SKM-1 treated with dmso at 0.1 percent for 144 hours (cell line): ENCODE data around the gene ADGRL3.
A peak's percentile ranks its signal among the peaks of the same experiment; 100 is the strongest.

Experiments
- DNase-seq: peaks from one replicate; lab custom pipeline; 2025; ENCODE audit not compliant: unreplicated experiment; lab: John Stamatoyannopoulos, UW

Gene ADGRL3

GRCh38 chr4:61200187-61200915 is at the start of gene ADGRL3:
Gene ADGRL3, plus strand, starts transcription at chr4:61200326.
- no peak for DNase-seq

- DNase-seq: no peak
These were observed 47.7 kb upstream of the ADGRL3 start for GRCh38 chr4:61152433-61152832.

DNA sequence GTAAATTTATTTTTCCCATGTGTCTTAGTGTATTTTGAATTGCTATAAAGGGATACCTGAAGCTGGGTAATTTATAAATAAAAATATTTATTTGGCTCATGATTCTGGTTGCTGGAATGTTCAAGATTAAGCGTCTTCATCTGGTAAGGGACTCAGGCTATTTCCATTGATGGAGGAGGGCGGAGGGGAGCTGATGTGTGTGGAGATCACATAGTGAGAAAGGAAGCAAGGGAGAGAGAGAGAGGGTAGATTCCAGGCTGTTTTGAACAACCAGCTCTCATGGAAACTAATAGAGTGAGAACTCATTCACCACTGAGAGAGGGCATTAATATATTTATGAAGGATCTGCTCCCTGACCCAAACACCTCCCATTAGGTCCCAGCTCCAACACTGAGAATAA is 39.6 kb upstream of the ADGRL3 start:
- no peak for DNase-seq

DNA sequence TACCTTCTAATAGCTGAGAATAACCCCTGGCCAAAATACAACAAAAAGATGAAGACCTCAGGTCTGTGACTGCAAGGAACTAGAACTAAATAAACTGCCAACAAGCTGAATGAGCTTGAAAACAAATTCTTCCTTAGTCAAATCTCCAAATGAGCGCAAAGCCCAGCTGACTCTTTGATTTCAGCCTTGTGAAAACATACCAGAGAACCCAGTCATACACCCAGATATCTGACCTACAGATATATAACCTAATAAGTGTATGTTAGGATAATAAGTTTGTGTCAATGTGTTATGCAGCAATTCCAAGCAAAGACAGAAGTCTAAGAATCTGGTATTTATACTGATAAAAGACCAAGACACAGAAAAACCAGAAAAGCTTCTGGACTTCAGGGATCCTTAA is 38.0 kb upstream of the ADGRL3 start:
- no peak for DNase-seq

- DNase-seq: no peak
These were observed 26.3 kb upstream of the ADGRL3 start for GRCh38 chr4:61173799-61174198.

DNA sequence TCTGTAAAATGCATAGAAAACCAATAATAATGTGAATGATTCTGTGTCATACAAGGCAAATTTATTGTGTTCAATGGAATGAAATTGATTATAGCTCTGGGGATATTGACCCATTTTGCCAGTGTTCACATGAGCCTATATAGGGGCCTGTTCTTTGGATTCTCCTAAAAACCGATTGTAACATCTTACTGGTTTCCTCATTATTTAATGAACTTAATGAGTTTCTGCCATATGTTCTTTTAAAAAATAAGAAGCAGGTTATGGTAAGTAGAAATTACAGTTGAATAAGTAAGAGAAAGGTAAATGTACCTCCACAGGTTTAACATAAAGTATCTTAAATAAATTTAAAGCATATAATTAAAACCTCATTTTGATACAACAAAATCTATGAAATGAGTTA is 24.6 kb upstream of the ADGRL3 start:
- no peak for DNase-seq

DNA sequence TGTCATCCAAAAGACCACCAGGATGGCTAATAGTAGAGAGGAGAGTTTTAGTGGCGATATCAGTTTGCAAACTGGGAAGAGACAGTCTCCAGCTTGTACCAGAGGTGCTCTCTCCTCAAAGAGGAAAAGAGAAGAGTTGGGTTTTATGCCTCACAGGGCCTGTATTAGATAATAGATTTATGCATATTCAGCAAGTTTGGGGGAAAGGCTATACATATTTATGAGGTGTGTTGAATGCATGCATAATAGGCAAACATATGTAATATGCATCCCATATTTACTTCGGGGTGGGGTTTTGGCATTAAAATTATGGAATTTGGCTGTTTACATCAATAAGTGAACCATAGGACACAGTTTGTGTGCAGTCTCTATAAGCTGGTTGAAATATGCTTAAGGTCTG is 22.8 kb upstream of the ADGRL3 start:
- no peak for DNase-seq

DNA sequence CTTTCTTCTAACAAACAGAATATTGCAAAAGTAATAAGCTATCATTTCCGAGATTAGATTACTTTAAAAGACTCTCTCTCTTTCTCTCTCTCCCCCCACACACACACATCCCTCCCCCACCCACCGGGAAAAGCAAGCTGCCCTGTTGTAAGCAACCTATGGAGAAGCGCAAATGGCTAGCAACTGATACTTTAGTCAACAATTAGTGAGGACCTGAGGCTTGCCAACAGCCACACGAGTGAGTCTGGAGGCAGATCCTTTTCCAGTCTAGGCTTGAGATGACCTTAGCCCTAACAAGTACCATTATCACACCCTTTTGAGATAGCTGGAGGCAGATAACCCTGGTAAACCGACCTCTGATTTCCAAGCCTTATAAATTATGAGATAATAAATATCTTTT is 19.7 kb upstream of the ADGRL3 start:
- DNase-seq: no peak

GRCh38 chr4:61182915-61183314 is 17.2 kb upstream of the ADGRL3 start:
- peak; percentile 24 for DNase-seq

DNA sequence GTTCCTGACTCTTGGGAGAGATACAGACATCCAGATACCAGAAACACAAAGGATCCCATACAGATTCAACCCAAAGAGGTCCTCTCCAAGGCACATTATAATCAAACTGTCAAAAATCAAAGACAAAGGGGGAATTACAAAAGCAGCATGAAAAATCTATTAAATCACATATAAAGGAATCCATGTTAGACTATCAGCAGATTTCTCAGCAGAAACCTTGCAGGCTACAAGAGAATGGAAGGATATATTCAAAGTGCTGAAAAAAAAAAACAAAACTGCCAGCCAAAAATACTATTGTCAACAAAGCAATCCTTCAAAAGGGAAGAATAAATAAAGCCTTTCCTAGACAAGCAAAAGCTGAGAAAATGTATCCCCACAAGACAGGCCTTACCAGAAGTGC is 14.8 kb upstream of the ADGRL3 start:
- no peak for DNase-seq

DNA sequence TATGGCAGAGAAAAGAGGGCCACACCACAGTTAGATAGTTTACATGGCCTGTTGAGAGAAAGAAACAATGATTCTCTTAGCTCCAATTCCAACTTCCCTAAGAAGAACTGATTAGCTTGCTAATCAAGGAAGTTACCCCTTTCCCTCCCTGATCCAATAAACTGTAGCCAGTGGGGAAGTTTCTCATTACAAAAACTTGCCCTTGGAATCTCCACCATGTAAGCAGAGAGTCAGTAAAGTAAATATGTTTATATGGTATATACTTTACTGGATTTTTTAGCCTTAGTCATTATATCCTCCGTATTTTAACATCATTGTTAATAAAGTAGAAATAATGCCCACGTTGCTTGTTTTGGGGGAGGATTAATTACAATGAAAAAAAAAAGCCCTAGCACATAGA is 7.7 kb upstream of the ADGRL3 start:
- no peak for DNase-seq

DNA sequence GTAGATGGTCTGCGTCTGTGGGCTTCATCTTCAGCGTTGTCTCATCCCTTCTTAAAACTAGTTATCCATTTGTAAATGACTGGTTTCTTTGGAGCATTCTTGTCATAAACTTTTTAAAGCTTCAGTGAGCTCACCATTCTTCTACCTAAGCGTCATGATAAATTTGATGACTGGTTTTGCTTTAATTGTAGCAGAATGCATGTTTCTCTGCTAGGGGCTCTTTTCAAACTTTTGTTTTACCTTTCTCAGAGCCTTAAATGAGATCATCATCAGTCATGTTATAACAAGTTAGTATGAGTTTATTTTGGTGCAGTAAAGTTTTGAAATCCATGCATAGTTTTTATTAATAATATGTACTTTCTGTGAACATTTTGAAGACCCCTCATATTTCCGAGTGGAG is 6.3 kb upstream of the ADGRL3 start:
- no peak for DNase-seq

GRCh38 chr4:61194571-61194970 is 5.6 kb upstream of the ADGRL3 start:
- DNase-seq: no peak

DNA sequence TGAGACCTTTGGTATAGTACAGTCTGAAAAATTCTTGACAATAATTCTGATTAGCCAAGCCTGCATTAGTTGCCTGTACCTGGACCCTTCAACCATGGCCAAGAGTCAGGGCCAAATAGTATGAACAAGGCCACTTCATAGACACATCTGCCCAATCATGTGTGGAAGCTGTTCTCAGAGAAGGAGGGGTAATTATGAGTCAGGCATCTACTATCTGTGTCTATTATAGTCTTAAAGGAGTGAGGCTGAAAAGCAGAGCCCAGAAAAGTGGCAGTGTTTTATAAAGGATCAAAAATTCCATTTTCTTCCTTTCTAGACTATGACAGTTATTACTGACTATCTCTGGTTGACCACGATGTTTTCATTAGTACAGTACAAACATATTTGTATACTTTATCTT is 5.0 kb upstream of the ADGRL3 start:
- no peak for DNase-seq

DNA sequence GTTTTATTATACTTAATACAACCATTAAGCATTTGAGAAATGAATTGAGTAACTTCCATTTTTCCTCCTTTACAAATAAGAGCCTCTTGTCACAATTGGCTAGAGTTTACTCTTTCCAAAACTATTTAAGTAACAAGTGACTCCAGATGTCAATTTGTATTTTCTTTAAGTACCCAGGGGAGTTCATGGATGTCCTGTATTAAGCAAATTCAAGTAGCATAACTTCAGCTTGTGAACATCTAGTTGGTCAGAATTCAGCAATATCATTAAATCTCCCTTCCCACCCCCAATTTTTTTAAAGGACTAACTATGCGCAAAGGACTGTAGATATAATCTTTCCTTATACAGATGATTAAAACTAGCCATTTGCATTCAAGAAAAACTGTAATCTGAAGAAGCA is 1.4 kb upstream of the ADGRL3 start:
- no peak for DNase-seq

- no peak for DNase-seq
These were observed 296 bp upstream of the ADGRL3 start for GRCh38 chr4:61199873-61200186.

GRCh38 chr4:61200916-61201526 is 895 bp downstream of the ADGRL3 start:
- no peak for DNase-seq

DNA sequence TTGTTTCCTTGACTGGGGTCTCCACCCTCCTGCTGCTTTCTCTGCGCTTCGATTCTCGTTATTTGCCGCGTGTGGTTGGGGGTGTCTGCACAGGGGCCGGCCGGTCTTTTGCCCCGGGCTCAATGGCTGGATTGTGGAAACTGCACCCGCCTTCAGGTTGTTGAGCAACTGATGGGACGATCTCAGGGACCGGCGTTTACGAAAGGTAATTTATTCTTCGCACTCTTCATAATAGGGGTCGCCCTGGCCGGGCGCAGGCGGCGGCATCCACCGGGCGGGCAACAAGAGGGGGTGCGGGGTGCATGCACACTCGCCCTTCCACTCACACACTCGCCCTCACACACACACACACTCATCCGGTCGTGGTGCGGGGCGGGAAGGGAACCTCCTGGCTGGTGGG is 1.4 kb downstream of the ADGRL3 start:
- no peak for DNase-seq

DNA sequence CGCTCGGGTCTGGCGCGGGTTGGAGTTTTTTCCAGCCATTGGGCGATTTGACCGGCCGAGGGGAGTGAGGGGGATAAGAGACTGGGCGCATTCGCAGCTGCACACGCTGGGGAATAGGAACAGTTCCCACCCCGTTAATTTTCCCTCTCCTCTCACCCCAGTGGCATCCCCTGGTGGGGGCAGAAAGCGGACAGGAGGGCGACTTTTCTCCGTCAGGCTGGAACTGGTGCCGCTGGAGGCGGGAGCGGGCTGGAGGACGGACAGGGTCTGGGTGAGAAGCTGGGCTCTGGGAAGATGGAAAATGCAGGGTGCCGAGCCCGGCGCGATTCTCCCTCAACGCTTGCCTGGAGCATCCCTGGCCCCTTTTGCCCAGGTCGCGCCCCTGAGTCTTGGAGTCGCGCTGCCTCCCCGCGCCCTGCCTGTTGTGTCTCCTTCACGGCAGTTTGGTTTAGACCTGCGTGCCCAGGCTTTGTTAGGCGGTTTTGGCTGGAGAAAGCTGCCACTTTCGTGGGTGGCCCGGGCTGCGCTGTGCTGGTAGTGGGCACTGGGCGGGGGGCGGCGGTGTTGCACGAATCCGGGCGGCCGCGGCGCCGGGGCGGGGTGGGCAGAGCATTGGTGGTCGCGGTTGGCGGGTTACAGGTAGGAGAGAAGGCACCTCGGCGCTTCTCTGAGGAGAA is 2.0 kb downstream of the ADGRL3 start:
- DNase-seq: no peak

GRCh38 chr4:61202638-61203435 is 2.7 kb downstream of the ADGRL3 start:
- no peak for DNase-seq

DNA sequence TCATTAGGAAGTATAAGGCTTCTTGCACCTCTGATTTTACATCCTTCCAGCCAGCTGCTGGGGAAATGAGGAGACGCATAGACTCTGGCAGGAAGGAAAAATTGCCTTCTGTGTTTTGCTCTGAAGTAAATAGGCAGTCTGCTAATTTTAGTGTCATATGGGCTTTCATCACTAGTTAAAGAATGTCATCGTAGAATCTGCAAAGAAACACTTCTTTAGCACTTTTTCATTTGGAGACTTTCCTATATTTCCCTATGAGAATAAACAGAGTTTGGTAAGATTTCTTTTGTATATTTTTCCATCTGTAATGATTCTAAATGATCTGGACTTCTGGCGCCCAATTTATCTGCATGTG is 3.3 kb downstream of the ADGRL3 start:
- no peak for DNase-seq
